Liver (tissue), 9 donors: ENCODE data around the gene LRRC47. TPM values are rescaled to one million over a fixed set of nuclear protein-coding genes. Genes with fewer than 3 reads are reported as not detected.

ENCODE experiments used
- DNase-seq: peaks from one replicate; pipeline ENCODE4 v3.0.0-alpha.2; 2017; ENCODE audit warnings: low spot score
- H3K27ac ChIP-seq, 2 donors: one replicate each; pipeline ENCODE4 v1.7.0; 2013; ENCODE audit warnings: inconsistent platforms in 2 of 2, low read length in 2 of 2, control low read depth in 1 of 2, low read depth in 1 of 2, mild to moderate bottlenecking in 1 of 2
- H3K27me3 ChIP-seq, 4 donors: one replicate each; pipeline versions ENCODE4 v1.6.1 to v1.7.0; 2013; ENCODE audit warnings: low read length in 3 of 4, inconsistent platforms in 1 of 4, mild to moderate bottlenecking in 1 of 4, moderate library complexity in 1 of 4; ENCODE audit not compliant: control insufficient read depth in 4 of 4, insufficient read depth in 4 of 4
- H3K36me3 ChIP-seq, 4 donors: one replicate each; pipeline versions ENCODE4 v1.6.1 to v1.7.0; 2013; ENCODE audit warnings: low read length in 3 of 4, mild to moderate bottlenecking in 3 of 4, low read depth in 1 of 4, moderate library complexity in 1 of 4; ENCODE audit not compliant: control insufficient read depth in 4 of 4, insufficient read depth in 3 of 4
- H3K4me1 ChIP-seq, 4 donors: one replicate each; pipeline versions ENCODE4 v1.6.1 to v1.7.0; 2013; ENCODE audit warnings: low read length in 3 of 4, mild to moderate bottlenecking in 3 of 4, moderate library complexity in 1 of 4; ENCODE audit not compliant: control insufficient read depth in 4 of 4, insufficient read depth in 4 of 4
- H3K4me3 ChIP-seq, 3 donors: one replicate each; pipeline versions ENCODE4 v1.6.1 to v1.7.0; 2013; ENCODE audit warnings: low read length in 3 of 3, control low read depth in 1 of 3, low read depth in 1 of 3, mild to moderate bottlenecking in 1 of 3
- H3K9ac ChIP-seq, 2 donors: one replicate each; pipeline ENCODE4 v1.7.0; 2013; ENCODE audit warnings: low read length in 2 of 2, mild to moderate bottlenecking in 2 of 2, moderate library complexity in 2 of 2, control low read depth in 1 of 2, low read depth in 1 of 2
- H3K9me3 ChIP-seq, 4 donors: one replicate each; pipeline versions ENCODE4 v1.6.1 to v1.7.0; 2013; ENCODE audit warnings: low read length in 3 of 4; ENCODE audit not compliant: control insufficient read depth in 4 of 4
- EGR1 ChIP-seq, 2 donors: IDR thresholded peaks; 2 replicates each; pipeline ENCODE4 v1.6.1; 2016 to 2018; ENCODE audit warnings: antibody characterized with exemption in 2 of 2, low read depth in 2 of 2
- FOXA1 ChIP-seq: IDR thresholded peaks from 2 replicates; pipeline ENCODE4 v1.6.1; 2016; ENCODE audit warnings: antibody characterized with exemption
- FOXA2 ChIP-seq: IDR thresholded peaks from 2 replicates; pipeline ENCODE4 v1.6.1; 2016; ENCODE audit warnings: antibody characterized with exemption
- HNF4A ChIP-seq, 2 donors: conservative IDR thresholded peaks; 2 replicates each; pipeline ENCODE4 v1.6.1; 2016; ENCODE audit warnings: antibody characterized with exemption in 2 of 2, mild to moderate bottlenecking in 2 of 2
- HNF4G ChIP-seq: IDR thresholded peaks from 2 replicates; pipeline ENCODE4 v1.6.1; 2016; ENCODE audit warnings: antibody characterized with exemption
- NR2F2 ChIP-seq: IDR thresholded peaks from 2 replicates; pipeline ENCODE4 v1.6.1; 2016; ENCODE audit warnings: antibody characterized with exemption
- RAD21 ChIP-seq, 2 donors: IDR thresholded peaks; 2 replicates each; pipeline ENCODE4 v1.6.1; 2016; ENCODE audit warnings: antibody characterized with exemption in 2 of 2, mild to moderate bottlenecking in 2 of 2
- RXRA ChIP-seq, 2 donors: IDR thresholded peaks; 2 replicates each; pipeline ENCODE4 v1.6.1; 2017 to 2018; ENCODE audit warnings: antibody characterized with exemption in 2 of 2, mild to moderate bottlenecking in 1 of 2
- SP1 ChIP-seq: IDR thresholded peaks from 2 replicates; pipeline ENCODE4 v1.6.1; 2018; ENCODE audit warnings: antibody characterized with exemption, mild to moderate bottlenecking
- YY1 ChIP-seq: IDR thresholded peaks from 2 replicates; pipeline ENCODE4 v1.6.1; 2016; ENCODE audit warnings: antibody characterized with exemption, mild to moderate bottlenecking
- WGBS: extraction: QIAGEN DNeasy Blood & Tissue Kit; methylation state at CpG from one replicate; pipeline ENCODE4 v1.1.7; 2013; 5-methylcytosine and 5-hydroxymethylcytosine counted together
- polyA plus RNA-seq, 2 donors: library from polyadenylated mRNA; stranded (reverse) in 1 of 2; unstranded in 1 of 2; fragments of 200-250 nt in 1 of 2; fragments of >200 nt in 1 of 2; fragmentation: Nextera tagmentation in 1 of 2; extraction: Ambion mirVana in 1 of 2; gene quantifications; one replicate each; pipeline versions ENCODE4 v1.2.1 to v1.2.3, GENCODE V29; 2013 to 2015
- total RNA-seq, 2 donors: library from RNA; depleted of rRNA; stranded (reverse); fragments of >200 nt; gene quantifications; one replicate each; pipeline ENCODE4 v1.2.3, GENCODE V29; 2014
- TF ChIP-seq, protein P1 (sequence below): IDR thresholded peaks from 2 replicates; pipeline ENCODE4 v1.6.1; 2016; ENCODE audit warnings: antibody characterized with exemption
- TF ChIP-seq, protein P2 (sequence below): fragments of 150-350 bp; IDR thresholded peaks from 2 replicates; pipeline ENCODE4 v1.5.1; 2017; ENCODE audit warnings: improper control_type of control experiment, low read depth, low read length; ENCODE audit not compliant: missing input control
- TF ChIP-seq, protein P3 (sequence below): IDR thresholded peaks from 2 replicates; pipeline ENCODE4 v1.6.1; 2016; ENCODE audit warnings: antibody characterized with exemption
- TF ChIP-seq, protein P4 (sequence below): IDR thresholded peaks from 2 replicates; pipeline ENCODE4 v1.6.1; 2016; ENCODE audit warnings: antibody characterized with exemption, mild to moderate bottlenecking
- TF ChIP-seq, protein P5 (sequence below): IDR thresholded peaks from 2 replicates; pipeline ENCODE4 v1.6.1; 2016; ENCODE audit warnings: antibody characterized with exemption
- donor health status: healthy.
- donor health status: healthy.
- donor health status: healthy.
- donor health status: healthy.
- donor health status: healthy.

Gene LRRC47
- total and polyA plus RNA-seq, 4 donors = 8.7 to 23.8 (median 15.4) TPM

DNA sequence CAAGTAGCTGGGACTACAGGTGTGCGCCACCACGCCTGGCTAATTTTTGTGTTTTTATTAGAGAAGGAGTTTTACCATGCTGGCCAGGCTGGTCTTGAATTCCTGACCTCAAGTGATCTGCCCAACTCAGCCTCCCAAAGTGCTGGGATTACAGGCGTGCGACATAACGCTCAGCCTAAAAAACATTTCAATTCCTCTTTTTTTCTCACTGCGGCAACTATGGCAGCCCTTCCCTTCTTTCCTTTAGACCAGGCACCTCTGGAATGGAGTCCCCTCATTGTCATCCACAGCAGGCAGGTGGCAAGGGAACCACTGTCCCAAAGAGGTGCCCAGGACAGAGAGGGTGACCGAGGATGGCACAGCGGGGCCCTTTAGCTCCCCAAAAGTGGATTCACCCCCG is 46.6 kb upstream of the LRRC47 start:
- Histone ChIP-seq H3K4me3 (no peak overlapping the region), H3K9ac (no peak overlapping the region), H3K9me3 (no peaks in the 10 kb centered on the region), H3K27ac (no peak overlapping the region), H3K4me1 (no peaks in the 10 kb centered on the region), H3K27me3 (no peaks in the 10 kb centered on the region), H3K36me3 (peaks cover 13 to 56% (median 31%) of the 10 kb centered on the region in 4 donors)
- DNase-seq = no peak
- no peak for TF ChIP-seq EGR1 (IDR thresholded peaks at IDR 0.05; ENCODE audit: low read depth in 2 of 2)
- TF ChIP-seq YY1 = no peak
- TF ChIP-seq SP1 = no peak
- TF ChIP-seq, protein P1, sequence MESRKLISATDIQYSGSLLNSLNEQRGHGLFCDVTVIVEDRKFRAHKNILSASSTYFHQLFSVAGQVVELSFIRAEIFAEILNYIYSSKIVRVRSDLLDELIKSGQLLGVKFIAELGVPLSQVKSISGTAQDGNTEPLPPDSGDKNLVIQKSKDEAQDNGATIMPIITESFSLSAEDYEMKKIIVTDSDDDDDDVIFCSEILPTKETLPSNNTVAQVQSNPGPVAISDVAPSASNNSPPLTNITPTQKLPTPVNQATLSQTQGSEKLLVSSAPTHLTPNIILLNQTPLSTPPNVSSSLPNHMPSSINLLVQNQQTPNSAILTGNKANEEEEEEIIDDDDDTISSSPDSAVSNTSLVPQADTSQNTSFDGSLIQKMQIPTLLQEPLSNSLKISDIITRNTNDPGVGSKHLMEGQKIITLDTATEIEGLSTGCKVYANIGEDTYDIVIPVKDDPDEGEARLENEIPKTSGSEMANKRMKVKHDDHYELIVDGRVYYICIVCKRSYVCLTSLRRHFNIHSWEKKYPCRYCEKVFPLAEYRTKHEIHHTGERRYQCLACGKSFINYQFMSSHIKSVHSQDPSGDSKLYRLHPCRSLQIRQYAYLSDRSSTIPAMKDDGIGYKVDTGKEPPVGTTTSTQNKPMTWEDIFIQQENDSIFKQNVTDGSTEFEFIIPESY = no peak
- TF ChIP-seq NR2F2 = no peak
- TF ChIP-seq, protein P2, sequence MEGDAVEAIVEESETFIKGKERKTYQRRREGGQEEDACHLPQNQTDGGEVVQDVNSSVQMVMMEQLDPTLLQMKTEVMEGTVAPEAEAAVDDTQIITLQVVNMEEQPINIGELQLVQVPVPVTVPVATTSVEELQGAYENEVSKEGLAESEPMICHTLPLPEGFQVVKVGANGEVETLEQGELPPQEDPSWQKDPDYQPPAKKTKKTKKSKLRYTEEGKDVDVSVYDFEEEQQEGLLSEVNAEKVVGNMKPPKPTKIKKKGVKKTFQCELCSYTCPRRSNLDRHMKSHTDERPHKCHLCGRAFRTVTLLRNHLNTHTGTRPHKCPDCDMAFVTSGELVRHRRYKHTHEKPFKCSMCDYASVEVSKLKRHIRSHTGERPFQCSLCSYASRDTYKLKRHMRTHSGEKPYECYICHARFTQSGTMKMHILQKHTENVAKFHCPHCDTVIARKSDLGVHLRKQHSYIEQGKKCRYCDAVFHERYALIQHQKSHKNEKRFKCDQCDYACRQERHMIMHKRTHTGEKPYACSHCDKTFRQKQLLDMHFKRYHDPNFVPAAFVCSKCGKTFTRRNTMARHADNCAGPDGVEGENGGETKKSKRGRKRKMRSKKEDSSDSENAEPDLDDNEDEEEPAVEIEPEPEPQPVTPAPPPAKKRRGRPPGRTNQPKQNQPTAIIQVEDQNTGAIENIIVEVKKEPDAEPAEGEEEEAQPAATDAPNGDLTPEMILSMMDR = no peak
- no peak for TF ChIP-seq RXRA (IDR thresholded peaks at IDR 0.05)
- TF ChIP-seq RAD21 (IDR thresholded peaks at IDR 0.05) = no peak
- no peak for TF ChIP-seq HNF4A (conservative IDR thresholded peaks at IDR 0.05)
- TF ChIP-seq FOXA1 = no peak
- TF ChIP-seq, protein P3, sequence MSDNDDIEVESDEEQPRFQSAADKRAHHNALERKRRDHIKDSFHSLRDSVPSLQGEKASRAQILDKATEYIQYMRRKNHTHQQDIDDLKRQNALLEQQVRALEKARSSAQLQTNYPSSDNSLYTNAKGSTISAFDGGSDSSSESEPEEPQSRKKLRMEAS = no peak
- TF ChIP-seq, protein P4, sequence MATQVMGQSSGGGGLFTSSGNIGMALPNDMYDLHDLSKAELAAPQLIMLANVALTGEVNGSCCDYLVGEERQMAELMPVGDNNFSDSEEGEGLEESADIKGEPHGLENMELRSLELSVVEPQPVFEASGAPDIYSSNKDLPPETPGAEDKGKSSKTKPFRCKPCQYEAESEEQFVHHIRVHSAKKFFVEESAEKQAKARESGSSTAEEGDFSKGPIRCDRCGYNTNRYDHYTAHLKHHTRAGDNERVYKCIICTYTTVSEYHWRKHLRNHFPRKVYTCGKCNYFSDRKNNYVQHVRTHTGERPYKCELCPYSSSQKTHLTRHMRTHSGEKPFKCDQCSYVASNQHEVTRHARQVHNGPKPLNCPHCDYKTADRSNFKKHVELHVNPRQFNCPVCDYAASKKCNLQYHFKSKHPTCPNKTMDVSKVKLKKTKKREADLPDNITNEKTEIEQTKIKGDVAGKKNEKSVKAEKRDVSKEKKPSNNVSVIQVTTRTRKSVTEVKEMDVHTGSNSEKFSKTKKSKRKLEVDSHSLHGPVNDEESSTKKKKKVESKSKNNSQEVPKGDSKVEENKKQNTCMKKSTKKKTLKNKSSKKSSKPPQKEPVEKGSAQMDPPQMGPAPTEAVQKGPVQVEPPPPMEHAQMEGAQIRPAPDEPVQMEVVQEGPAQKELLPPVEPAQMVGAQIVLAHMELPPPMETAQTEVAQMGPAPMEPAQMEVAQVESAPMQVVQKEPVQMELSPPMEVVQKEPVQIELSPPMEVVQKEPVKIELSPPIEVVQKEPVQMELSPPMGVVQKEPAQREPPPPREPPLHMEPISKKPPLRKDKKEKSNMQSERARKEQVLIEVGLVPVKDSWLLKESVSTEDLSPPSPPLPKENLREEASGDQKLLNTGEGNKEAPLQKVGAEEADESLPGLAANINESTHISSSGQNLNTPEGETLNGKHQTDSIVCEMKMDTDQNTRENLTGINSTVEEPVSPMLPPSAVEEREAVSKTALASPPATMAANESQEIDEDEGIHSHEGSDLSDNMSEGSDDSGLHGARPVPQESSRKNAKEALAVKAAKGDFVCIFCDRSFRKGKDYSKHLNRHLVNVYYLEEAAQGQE = no peak
- TF ChIP-seq, protein P5, sequence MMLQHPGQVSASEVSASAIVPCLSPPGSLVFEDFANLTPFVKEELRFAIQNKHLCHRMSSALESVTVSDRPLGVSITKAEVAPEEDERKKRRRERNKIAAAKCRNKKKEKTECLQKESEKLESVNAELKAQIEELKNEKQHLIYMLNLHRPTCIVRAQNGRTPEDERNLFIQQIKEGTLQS = no peak
- no peak for TF ChIP-seq HNF4G
- WGBS = 92% methylated on average over 9 of the region's 9 CpGs

- H3K4me1 ChIP-seq = no peaks in the 10 kb centered on the region
- H3K9ac ChIP-seq = no peak overlapping the region
- peaks cover 16 to 57% (median 37%) of the 10 kb centered on the region in 4 donors for H3K36me3 ChIP-seq
- no peaks in the 10 kb centered on the region for H3K9me3 ChIP-seq
- no peaks in the 10 kb centered on the region for H3K27me3 ChIP-seq
- WGBS = 99% methylated on average over 7 of the region's 7 CpGs
- DNase-seq = no peak
- no peak overlapping the region for H3K27ac ChIP-seq
- TF ChIP-seq FOXA1 (no peak), HNF4A (conservative IDR thresholded peaks at IDR 0.05) (no peak), FOXA2 (no peak)
- TF ChIP-seq, protein P2 = no peak
- no peak overlapping the region for H3K4me3 ChIP-seq
These were observed 45.2 kb upstream of the LRRC47 start for GRCh38 chr1:3841491-3841890.
